Measurements from ENCODE around the gene ATG16L1.

The ATG16L1 gene

DNA sequence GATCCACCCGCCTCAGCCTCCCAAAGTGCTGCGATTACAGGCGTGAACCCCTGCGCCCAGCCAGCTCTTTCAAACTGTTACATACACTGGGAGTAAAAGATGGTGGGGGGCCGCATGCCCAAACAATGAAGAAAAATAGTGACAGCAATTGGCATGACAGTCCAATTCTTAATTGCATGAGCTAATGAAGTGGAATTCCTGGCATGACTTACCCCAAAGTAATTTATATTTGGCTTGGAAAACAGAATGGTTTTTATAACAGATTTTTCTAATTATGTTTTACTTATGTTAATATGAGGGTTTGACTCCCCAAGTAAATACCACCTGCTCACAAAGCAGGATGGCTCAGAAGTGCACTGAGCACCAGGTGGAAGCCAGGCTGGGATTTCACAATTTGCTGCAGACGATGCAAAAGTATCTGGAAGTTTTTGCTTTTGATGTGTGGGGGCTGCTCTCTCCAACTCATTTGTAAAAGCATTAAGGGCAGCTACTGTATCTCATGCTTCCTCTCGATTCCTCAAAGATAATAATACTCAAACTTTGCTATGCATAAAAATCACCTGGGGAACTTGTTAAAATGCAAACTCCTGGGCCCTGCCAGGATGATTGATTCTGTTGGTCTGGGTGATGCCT, 24.0 kb upstream of the ATG16L1 start:
- DNase-seq: no peak

DNA sequence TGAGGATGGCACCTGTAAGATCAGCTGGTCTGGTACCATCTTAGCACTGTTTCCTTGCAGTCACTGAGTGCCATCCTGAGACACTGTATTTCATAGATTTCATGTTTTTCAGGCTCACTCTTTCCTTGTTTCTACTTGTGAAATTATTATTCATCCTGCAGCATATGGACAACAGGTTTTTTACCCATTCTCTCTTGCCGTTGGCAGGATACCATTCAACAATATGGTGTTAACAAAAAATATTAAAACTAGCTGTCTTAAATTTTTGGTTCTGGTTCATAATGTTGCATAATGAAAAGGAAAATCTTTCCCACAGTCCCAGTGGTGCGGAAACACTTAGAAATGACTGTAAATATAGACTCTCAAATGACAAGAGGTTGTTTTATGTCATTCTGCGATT, 23.1 kb upstream of the ATG16L1 start:
- no peak for DNase-seq

DNA sequence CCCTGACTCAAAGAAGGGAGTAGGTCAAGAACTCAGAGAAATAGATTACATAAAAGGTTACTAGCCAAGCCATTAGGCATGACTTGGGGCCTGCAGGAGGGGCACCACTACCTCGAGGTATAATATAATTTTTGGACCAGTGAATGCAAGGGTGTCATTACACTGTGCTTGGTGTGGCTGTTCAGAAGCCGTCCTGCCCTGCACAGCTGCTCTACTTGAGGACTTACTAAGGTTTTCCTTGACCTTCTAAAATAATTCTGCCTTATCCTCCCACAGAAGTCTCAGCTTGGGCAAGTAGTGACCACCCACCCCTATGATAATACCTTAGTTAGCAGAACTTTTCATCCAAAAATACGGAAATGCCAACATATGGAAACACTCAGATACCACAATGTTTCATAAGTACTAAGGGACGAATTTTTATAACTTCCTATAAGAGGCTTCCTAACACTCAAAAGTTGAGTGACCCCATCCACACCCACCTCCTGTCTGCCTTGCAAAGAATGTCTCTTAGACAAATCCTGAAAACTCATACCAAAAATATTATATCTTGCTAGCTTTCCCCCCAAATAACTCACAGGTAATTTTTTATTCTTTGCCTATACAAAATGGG, 17.7 kb upstream of the ATG16L1 start:
- DNase-seq: no peak

DNA sequence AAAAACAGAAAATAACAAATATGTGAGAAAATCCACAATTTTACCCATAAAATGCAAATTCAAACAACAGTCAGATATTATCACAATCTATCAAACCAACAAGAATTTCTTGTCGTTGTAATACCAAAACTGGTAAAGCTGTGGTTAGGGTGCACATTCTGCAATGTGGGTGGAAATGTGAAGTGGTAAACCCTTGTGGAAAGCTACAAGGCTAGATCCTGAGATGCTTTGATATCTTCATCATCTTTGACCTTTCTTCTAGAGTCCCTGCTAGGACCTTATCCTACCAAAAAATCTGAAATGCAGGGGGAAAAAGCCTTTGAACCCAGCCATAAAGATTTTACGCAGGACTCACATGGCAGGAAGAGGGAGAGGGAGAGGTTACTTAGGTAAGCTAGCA, 17.2 kb upstream of the ATG16L1 start:
- no peak for DNase-seq

DNA sequence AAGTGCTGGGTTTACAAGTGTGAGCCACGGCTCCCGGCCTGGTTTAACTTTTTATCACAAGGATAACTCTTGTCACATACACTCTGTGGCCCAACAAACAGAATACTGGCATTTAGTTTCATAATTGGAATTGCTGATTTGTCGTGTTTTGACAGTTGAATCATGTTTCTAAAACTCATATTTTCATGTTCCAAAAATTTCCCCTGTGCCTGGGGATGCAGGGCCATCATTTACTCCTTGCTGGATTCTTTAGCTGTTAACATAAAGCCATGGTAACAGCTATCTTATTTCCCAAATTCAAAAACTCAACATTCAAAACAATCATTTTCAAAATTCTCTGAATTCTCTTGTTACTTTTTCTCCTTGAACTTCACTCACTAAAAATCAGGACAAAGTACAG, 16.5 kb upstream of the ATG16L1 start:
- DNase-seq: no peak

GRCh38 chr2:233235977-233236376, 15.5 kb upstream of the ATG16L1 start:
- DNase-seq: no peak

DNA sequence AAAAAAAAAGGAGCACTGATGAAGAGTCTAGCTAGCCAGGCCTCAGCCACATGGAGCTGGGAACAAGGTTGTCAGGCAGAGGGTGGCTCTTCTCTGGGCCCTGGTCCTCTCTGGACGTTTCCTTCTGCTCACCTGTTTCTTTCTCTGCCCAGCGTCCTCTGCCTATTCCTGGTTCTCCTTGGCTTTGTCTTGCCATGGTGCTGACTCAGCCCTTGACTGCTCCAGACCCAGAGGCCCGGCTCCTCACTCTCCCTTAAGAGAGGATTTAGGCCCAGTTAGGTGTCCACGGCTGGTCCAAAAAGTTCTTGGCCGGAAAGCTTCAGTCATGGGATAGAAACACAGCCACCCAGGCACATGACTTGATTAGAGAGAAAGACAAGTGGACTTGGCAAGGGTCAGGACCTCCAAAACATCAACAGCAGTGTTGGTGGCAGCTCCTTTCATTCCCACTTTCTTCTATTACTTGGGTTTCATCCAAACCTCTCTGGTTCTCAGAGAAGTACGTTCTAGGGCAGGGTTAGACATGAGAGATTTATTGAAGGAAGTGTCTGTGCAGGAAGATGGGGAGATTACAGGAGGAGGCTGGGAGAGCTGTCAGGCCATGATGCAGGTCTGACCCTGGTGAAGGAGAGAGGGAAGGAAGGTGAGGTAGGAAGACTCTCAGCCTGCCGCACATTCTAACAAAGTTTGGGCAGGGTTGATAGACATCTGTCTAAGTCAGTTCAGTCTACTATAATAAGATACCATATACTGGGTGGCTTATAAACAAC, 14.5 kb upstream of the ATG16L1 start:
- DNase-seq: no peak

- DNase-seq: no peak
Observed at GRCh38 chr2:233240897-233241296, 10.6 kb upstream of the ATG16L1 start.

DNA sequence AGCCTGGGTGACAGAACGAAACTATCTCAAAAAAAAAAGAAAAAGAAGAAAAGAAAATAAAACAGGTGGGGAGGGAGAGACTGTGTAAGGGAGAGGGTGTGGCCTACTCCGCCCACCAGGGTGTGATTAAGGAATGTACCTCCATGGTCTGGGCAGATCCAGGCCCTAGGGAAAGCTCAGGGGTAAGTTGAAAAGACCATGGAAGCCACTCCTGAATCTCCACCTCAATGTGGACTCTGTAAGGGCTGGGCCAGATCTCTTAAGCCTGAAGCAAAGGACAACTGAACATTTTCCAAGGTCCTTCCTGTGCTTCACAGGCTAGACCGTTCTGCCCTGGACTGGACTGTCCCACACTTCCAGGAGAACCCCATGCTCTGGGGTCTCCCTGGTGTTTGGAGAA, 9.7 kb upstream of the ATG16L1 start:
- no peak for DNase-seq

- no peak for DNase-seq
Observed at GRCh38 chr2:233242231-233242927, 9.1 kb upstream of the ATG16L1 start.

GRCh38 chr2:233243348-233243747, 8.1 kb upstream of the ATG16L1 start:
- DNase-seq: no peak

- DNase-seq: no peak
Observed at GRCh38 chr2:233244818-233245217, 6.7 kb upstream of the ATG16L1 start.

DNA sequence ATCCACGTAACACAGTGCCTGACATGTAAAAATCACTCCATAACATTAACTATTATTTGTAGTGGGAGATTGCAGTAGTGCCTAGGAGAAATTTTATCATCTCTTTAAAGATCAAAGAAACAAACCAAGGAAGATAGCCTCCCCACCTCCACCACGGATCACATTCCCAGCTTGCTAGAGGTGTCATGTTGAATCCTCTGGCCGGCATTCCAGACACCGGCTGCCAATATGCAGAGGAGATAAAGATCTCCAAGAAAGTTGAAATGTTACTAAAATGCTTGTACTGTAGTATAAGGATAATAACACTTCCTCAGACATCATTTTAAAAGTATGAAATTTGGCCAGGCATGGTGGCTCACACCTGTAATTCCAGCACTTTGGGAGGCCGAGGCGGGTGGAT, 6.1 kb upstream of the ATG16L1 start:
- no peak for DNase-seq

DNA sequence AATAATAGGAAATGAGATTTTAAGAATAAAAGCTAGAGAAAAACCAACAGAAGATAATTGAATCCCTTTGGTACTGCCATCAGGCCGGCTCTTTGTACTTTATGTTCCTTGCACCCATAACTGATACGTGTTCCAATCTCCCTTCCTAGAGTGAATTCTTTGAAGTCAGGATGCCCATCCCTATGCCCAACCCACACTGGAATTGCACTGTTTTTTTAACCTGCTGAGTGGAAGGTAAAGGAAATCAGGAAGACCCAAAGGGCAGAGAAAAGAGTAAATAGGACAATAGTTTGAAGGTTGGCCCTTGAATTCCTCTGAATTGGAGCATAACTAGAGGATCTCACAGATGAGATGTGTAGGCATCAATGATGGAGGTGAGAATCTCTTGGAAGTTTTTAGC, 4.4 kb upstream of the ATG16L1 start:
- no peak for DNase-seq

- peak; percentile 49 for DNase-seq
Observed at GRCh38 chr2:233247744-233248143, 3.7 kb upstream of the ATG16L1 start.

DNA sequence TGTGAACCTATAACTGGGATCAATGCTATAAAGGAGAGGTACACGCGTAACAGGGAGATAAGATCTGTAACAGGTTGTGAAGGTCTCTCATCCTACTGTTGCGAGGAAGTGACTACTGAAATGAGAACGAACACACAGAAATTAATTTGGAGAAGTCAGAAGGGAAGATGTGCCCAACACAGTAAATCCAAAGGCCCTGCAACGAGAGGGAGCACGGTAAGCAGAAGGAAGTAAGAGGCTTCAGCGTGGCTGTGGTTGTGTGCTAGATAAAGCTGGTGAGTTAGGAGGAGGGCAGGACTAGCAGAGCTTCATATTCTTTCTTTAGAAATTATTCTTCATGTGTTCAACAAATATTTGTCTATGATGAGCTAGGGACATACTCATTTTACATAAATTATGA, 2.5 kb upstream of the ATG16L1 start:
- no peak for DNase-seq

- DNase-seq: no peak
Observed at GRCh38 chr2:233250568-233250967, 905 bp upstream of the ATG16L1 start.

GRCh38 chr2:233250985-233251305, 528 bp upstream of the ATG16L1 start:
- DNase-seq: no peak

- no peak for DNase-seq
Observed at GRCh38 chr2:233252227-233252626, 754 bp downstream of the ATG16L1 start.

DNA sequence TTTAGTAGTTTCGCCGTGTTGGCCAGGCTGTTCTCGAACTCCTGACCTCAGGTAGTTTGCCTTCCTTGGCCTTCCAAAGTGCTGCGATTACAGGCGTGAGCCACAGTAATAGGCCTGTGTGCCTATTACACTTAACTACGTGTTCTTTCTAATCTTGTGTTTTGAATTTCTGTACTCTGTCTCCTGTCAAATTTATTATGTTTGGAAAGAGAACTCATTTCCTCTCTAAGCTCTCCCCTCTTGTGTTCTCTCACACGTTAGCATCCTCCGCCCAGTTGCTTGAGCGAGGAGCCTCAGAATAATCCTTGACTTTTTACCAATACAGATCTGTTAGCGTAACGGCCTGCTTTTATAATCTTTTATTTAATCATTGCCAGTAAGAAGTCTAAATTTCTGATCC, 3.7 kb downstream of the ATG16L1 start:
- DNase-seq: no peak

DNA sequence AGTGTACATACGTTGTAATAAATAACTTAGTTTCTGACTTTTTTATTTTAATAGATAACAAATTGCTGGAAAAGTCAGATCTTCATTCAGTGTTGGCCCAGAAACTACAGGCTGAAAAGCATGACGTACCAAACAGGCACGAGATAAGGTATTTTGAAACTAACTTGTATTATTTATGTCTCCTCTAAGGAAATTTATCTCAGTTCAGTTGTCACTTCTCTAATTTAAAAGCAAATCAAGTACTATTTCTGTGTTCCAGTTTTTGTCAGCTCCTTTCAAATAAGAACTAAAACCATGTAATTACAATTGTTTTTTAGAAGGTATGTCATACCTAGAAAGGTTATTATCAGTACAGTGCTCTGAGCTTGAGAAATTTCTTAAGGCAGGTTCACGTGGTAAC, 4.6 kb downstream of the ATG16L1 start:
- no peak for DNase-seq

GRCh38 chr2:233258211-233258610, 6.7 kb downstream of the ATG16L1 start:
- no peak for DNase-seq

DNA sequence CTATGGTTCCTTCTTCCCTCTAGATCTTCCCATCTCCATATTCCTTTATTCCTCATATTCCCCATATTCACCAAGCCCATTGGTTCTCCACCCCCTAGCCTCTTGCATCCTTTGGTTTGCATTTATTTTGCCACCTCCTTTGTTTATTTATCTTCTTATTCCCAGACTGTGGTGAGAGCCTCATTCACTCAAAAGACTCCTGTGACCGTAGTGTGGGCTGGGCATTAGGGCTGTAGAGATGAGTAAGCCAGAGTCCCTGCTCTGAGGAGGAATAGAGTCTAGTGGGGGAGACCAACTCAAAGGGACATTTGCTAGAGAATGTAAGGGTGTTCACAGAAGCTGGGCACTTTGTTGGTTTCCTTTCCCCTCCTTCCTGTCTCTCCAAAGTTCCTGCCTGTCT, 8.3 kb downstream of the ATG16L1 start:
- no peak for DNase-seq

- no peak for DNase-seq
Observed at GRCh38 chr2:233260661-233261060, 9.2 kb downstream of the ATG16L1 start.

Measured in activated CD4-positive, CD25-positive, alpha-beta regulatory T cell treated with anti-CD3 and anti-CD28 coated beads, Interleukin-2, amount 50 U/mL, for 72 hours (primary cell).